HG03196 (cell line): ENCODE results near the gene SAMD5.

Experiments
- ATAC-seq: cut with Tn5 transposase; IDR thresholded peaks from one replicate; pipeline ENCODE4 v1.9.1; 2021; ENCODE audit not compliant: unreplicated experiment

SAMD5 gene

DNA sequence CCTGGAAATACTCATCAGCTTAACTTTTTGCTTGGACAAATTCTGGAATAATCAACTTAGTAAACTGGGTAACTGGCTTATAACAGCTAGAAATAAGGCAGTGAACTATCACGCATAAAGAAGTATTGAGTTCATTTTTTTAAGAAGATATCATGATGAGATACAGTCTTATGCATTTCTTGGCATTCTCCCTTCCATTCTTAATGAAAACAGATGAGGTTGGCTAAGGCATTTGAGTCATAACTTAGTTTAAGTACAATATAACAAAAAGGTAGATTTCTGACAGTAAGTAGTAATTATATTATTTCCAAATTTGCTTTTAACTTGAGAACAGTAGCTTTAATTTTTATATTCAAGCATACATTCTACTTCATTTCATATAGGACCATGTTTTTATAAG is 56.1 kb downstream of the SAMD5 start:
- no peak for ATAC-seq

DNA sequence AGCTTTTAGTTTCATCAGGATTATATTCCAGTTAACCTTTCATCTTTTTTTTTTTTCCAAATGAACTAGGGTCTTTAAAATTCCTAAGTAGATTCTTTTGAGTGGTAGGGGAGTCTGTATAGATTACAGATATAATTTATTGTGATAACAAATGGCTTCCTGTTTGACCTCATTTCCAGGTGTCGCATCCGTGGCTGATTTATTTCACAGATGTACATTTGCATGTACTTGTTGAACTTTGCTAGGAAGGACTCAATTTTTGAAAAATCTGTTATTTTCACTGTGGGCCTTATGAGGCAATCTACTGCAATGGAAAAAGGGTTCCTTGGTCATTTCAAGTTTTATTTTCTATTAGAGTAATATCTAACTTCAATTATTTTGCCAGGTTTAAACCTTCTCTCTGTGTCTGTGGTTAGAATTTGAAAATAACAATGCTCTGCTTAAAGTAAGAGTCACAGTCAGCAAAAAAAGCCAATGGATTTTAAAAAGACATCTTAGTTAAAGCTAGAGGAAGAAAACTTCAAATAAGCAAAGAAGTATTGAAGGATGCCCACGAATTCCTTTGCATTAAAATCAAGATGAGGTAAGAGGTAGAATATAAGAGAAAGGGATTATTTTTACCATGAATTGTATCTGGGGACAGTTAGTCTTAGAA is 57.9 kb downstream of the SAMD5 start:
- no peak for ATAC-seq

DNA sequence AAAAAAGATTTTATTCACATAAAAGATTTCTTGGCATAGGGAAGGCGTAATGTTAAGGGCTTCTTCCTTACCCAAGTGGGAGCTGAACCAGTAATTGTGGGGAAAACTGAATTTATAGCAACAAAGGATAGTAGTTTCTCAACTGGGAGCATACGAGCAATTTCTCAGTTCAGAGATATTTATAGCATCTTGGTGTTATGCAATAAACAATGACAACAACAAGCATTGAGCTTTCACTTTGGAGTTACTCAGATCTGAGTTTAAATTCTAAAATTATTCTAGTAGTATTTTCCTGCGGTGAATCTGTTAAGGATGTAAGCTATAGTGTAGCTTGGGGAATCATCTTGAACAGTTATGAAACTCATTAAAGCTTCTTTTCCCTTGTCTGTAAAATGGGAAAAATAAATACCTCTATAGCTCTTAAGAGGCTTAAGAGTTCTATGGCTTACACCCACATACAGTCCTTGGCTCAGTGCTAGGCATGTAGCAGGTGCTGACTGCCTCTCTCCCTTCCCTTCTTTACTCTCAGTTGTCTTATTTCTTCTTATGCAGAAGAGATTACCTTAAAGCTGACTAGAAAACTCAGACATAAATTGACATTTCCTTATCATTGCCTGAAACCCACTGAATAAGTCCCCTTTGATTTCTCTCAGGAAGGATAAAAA is 58.8 kb downstream of the SAMD5 start:
- peak; percentile 50 for ATAC-seq

- no peak for ATAC-seq
Measured at GRCh38 chr6:147569788-147570187, 61.3 kb downstream of the SAMD5 start.

DNA sequence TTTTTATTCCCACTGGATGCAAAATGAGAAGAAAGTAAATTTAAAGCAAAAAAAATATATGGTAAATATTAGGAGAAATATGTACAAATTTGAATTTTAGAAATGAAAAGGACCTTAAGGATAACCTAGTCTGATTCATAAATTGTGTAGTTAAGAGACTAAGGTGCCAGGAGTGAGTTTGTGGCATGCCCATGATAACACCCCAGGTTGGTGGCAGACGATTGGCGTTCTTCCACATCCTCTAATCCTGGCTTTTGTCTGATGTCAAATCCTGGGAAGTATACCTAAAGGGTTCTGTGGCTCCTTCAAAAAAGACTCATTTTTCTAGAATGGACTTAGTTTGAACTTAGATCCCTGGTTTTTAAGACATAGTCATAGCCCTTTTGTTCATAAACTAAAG is 62.2 kb downstream of the SAMD5 start:
- ATAC-seq: no peak

GRCh38 chr6:147577488-147577887 is 69.0 kb downstream of the SAMD5 start:
- no peak for ATAC-seq

DNA sequence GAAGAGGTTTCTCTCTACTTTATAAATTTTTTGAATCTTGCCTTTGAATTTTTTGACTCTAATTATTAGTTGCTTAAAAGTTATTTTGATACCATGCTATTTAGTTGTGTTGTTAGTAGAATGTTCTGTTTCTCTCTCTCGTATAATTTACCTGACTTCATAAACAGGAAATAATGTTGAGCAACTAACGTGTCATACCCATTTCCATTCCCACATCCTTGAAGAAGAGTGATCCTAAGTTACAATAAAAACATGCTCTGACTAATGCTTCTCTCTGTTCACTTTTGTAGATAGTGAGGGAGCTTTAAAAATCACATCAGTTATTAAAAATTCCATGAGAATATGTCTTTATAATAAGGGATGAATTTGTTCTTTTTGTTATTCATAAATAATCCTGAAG is 69.7 kb downstream of the SAMD5 start:
- ATAC-seq: no peak

GRCh38 chr6:147578883-147579282 is 70.4 kb downstream of the SAMD5 start:
- ATAC-seq: no peak

DNA sequence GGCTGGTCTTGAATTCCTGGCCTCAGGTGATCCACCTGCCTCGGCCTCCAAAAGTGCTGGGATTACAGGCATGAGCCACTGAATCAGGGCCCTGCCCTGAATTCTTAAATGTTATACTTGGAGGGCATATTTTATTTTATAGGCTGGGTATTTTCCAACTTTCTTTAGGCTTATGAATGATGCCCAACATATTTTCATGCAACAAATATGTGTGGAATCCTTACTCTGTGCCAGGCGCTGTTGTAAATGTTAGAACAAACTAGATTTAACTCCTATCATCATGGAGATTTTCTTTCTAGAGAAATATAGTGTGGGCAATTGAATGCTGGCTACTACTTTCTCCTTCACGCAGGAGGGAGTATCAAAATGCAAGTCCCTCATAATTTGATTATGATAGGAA is 71.2 kb downstream of the SAMD5 start:
- no peak for ATAC-seq

DNA sequence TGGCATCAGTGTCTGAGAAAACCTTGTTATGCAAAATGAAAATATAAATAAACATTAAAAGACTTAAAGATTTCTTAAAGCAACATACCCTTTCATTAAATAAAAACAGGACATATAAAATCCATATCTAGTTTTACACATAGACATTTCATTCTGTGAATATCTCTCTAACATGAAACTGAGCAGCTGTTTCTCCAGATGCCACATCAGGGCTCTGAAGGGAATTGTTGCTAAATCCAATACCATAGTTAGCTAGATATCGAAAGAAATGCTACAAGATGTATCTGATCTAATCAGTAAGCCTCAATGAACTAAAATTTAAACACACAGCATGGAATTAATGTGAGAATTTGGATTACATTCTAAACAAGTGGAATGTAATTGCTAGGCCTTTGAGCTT is 74.5 kb downstream of the SAMD5 start:
- ATAC-seq: no peak

DNA sequence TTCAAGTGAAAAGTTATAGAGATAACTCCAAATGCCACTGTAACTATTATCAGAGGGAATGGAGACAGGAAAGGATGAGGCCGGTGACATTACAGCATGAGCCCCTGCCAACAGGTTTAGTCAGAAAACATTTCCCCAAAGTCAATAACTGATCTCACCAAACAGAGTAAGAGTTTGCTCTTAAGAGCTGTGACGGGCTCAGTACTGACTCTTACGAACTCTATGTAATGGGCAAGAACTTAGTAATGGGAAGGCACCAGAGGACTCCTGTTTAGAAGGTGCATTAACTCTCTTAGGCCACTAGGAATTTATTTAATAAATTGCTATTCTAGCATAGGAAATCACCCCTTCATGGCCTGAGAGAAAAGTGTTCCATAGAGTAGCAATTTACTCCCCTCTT is 76.8 kb downstream of the SAMD5 start:
- no peak for ATAC-seq

- ATAC-seq: no peak
Measured at GRCh38 chr6:147586044-147586443, 77.6 kb downstream of the SAMD5 start.

GRCh38 chr6:147587907-147588306 is 79.4 kb downstream of the SAMD5 start:
- no peak for ATAC-seq

DNA sequence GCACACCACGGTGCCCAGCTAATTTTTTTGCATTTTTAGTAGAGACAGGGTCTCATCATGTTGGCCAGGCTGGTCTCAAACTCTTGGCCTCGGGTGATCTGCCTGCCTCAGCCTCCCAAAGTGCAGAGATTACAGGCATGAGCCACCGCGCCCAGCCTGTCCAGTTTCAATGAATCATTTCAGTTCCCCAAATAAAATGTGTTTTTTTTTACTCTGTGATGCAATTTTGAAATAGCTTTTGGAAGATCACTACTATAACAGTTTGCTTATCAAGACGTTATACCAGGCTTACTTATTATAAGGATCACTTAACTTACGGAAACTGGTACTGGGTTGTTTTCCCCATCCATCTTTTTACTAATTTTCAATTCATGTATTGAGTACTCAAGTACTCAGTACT is 80.0 kb downstream of the SAMD5 start:
- ATAC-seq: no peak

- no peak for ATAC-seq
Measured at GRCh38 chr6:147589739-147590250, 81.3 kb downstream of the SAMD5 start.

- ATAC-seq: no peak
Measured at GRCh38 chr6:147595961-147596360, 87.5 kb downstream of the SAMD5 start.

GRCh38 chr6:147603392-147604081 is 95.0 kb downstream of the SAMD5 start:
- no peak for ATAC-seq

- no peak for ATAC-seq
Measured at GRCh38 chr6:147604373-147604772, 95.9 kb downstream of the SAMD5 start.

- ATAC-seq: no peak
Measured at GRCh38 chr6:147611992-147612391, 103.5 kb downstream of the SAMD5 start.

DNA sequence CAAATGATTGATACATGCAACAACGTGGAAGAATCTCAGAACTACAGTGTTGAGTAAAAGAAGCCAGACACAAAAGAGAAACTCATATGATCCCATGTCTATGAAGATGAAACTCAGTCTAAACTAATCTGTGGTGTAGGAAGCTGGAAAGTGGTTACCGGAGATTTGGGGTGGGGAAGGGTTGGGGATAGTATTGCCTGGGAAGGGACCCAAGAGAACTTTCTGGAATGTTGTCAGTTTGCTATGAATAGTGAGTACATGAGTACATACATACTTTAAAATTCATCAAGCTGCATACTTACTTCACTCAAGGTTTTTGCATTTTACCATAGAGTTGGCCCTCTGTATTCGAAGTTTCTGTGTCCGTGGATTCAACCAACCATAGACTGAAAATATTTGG is 106.0 kb downstream of the SAMD5 start:
- ATAC-seq: no peak

- no peak for ATAC-seq
Measured at GRCh38 chr6:147615659-147616456, 107.4 kb downstream of the SAMD5 start.
